Transverse colon (tissue), 4 donors: ENCODE data around the gene TTN. TPM values are rescaled to one million over a fixed set of nuclear protein-coding genes. Genes with fewer than 3 reads are reported as not detected.

Experiments
- DNase-seq: peaks from one replicate; pipeline ENCODE4 v3.0.0-alpha.2; 2019
- H3K27ac ChIP-seq, 4 donors: fragments of 200-600 bp; sonication (generic); 2 replicates each; pipeline ENCODE4 v1.5.1; 2016 to 2018; ENCODE audit warnings: inconsistent platforms in 4 of 4
- H3K27me3 ChIP-seq: fragments of 200-600 bp; sonication (generic); 2 replicates; pipeline ENCODE4 v1.5.1; 2017; ENCODE audit warnings: inconsistent platforms
- H3K36me3 ChIP-seq, 4 donors: fragments of 200-600 bp; sonication (generic); 2 replicates each; pipeline ENCODE4 v1.5.1; 2017 to 2019; ENCODE audit warnings: inconsistent platforms in 4 of 4
- H3K4me1 ChIP-seq, 4 donors: fragments of 200-600 bp; sonication (generic); 2 replicates each; pipeline ENCODE4 v1.5.1; 2017 to 2020; ENCODE audit warnings: inconsistent platforms in 4 of 4
- H3K4me3 ChIP-seq, 4 donors: fragments of 200-600 bp; sonication (generic); 1 replicate in 1 of 4; 2 replicates in 3 of 4; pipeline versions ENCODE4 v1.5.1 to v1.6.1; 2017 to 2019; ENCODE audit warnings: inconsistent platforms in 4 of 4
- H3K9me3 ChIP-seq, 2 donors: fragments of 200-600 bp; sonication (generic); 2 replicates each; pipeline ENCODE4 v1.5.1; 2017 to 2019; ENCODE audit warnings: inconsistent platforms in 2 of 2
- CTCF ChIP-seq, 5 experiments: fragments of 200-600 bp in 3 of 5; fragments of 450-650 bp in 2 of 5; sonication (generic) in 3 of 5; IDR thresholded peaks; 1 replicate in 2 of 5; 2 replicates in 3 of 5; pipeline ENCODE4 v1.5.1; 2016 to 2017; ENCODE audit warnings: antibody characterized with exemption in 5 of 5, inconsistent platforms in 3 of 5, mild to moderate bottlenecking in 2 of 5, moderate library complexity in 1 of 5
- EP300 ChIP-seq: sonication (generic); formaldehyde crosslinking; IDR thresholded peaks from one replicate; pipeline ENCODE4 v1.6.1; 2017; ENCODE audit warnings: antibody characterized with exemption, low read depth
- POLR2A ChIP-seq: fragments of 450-650 bp; IDR thresholded peaks from one replicate; pipeline ENCODE4 v1.6.1; 2016; ENCODE audit warnings: antibody characterized with exemption, mild to moderate bottlenecking, moderate library complexity
- POLR2AphosphoS5 ChIP-seq, 3 donors: sonication (generic); formaldehyde crosslinking; IDR thresholded peaks; one replicate each; pipeline ENCODE4 v1.6.1; 2016; ENCODE audit warnings: antibody characterized with exemption in 3 of 3
- WGBS, 2 donors: methylation state at CpG; one replicate each; pipeline ENCODE4 v1.1.5; 2018; ENCODE audit warnings: low coverage in 1 of 2; 5-methylcytosine and 5-hydroxymethylcytosine counted together
- in situ Hi-C, 4 donors: fragments of 200-750 bp; cut with MboI; loops; one replicate each; pipeline versions ENCODE4 v1.15.0 to v1.15.1; 2017; ENCODE audit warnings: low sequenced_read_pairs in 3 of 4, low pct_ligation_motif_present in 1 of 4, low pct_unique_long_range_greater_than_20kb in 1 of 4
- intact Hi-C: fragments of 100-400 bp; cut with DNase I; formaldehyde crosslinking; loops from one replicate; pipeline ENCODE4 v1.15.1; 2023; ENCODE audit warnings: low total_unique reads
- total RNA-seq, 4 donors: library from RNA; depleted of rRNA; stranded (reverse); fragments of >200 nt; gene quantifications; one replicate each; pipeline ENCODE4 v1.1.0, GENCODE V29; 2016

TTN gene
- total RNA-seq, 4 donors from 2014 or later: 6.2 to 43.4 (median 18.1) TPM

GRCh38 chr2:178484245-178485041 is 322.8 kb downstream of the TTN start:
- no peaks in the 10 kb centered on the region for H3K27me3 ChIP-seq
- H3K36me3 ChIP-seq: peaks cover 0 to 6% (median 2%) of the 10 kb centered on the region in 4 donors
- intact Hi-C loops: loop anchor here (10.0 kb wide), 1 partner anchor 340 kb away; no protein-coding TSS in a partner anchor
- TF ChIP-seq POLR2AphosphoS5 (IDR thresholded peaks at IDR 0.05) (peak in 1 of 3 donors; percentile 11), CTCF (IDR thresholded peaks at IDR 0.05) (no peak)
- H3K27ac ChIP-seq: no peak overlapping the region
- 48% methylated on average over 6 of the region's 6 CpGs; no CpG with 5 or more reads in 1 of the 2 donors for WGBS, 2 donors
- no peak overlapping the region for H3K4me3 ChIP-seq
- in situ Hi-C loops: no loop called here
- H3K9me3 ChIP-seq: no peaks in the 10 kb centered on the region
- H3K4me1 ChIP-seq: peaks cover 18 to 44% (median 35%) of the 10 kb centered on the region in 4 donors
- no peak for DNase-seq

- no peak for DNase-seq
- Histone ChIP-seq H3K4me3 (peak overlapping the region in 1 of 4 donors; percentile 77), H3K27me3 (no peaks in the 10 kb centered on the region), H3K9me3 (no peaks in the 10 kb centered on the region), H3K27ac (no peak overlapping the region), H3K4me1 (peaks cover 18 to 55% (median 40%) of the 10 kb centered on the region in 4 donors), H3K36me3 (peaks cover 0 to 6% (median 1%) of the 10 kb centered on the region in 4 donors)
- WGBS, 2 donors: 80 to 83% methylated on average over 4 of the region's 4 CpGs
- intact Hi-C loops (loop anchor here (10.0 kb wide), 1 partner anchor 342 kb away; no protein-coding TSS in a partner anchor), in situ Hi-C loops (no loop called here)
- TF ChIP-seq POLR2A (no peak), CTCF (IDR thresholded peaks at IDR 0.05) (no peak), EP300 (no peak), POLR2AphosphoS5 (IDR thresholded peaks at IDR 0.05) (no peak)
Observed at GRCh38 chr2:178482437-178482836, 324.8 kb downstream of the TTN start.

- WGBS, 2 donors: 1% methylated on average over 44 of the region's 92 CpGs; no CpG with 5 or more reads in 1 of the 2 donors
- no peaks in the 10 kb centered on the region for H3K36me3 ChIP-seq
Observed at GRCh38 chr2:178480227-178481181, 326.7 kb downstream of the TTN start, which contains the start of gene PLEKHA3. TSS of gene PLEKHA3 (plus strand) at chr2:178480457. CDS start at chr2:178480870, 413 bp downstream.

More at GRCh38 chr2:178480227-178481181, 326.7 kb downstream of the TTN start, which contains the start of gene PLEKHA3:
- H3K4me1 ChIP-seq: peaks cover 18 to 62% (median 42%) of the 10 kb centered on the region in 4 donors
- H3K4me3 ChIP-seq: peak within 1 kb of the TSS; percentile 77 to 94 (median 82)
- no peaks in the 10 kb centered on the region for H3K27me3 ChIP-seq
- intact Hi-C loops: loop anchor here (10.0 kb wide), 1 partner anchor 344 kb away; no protein-coding TSS in a partner anchor
- H3K9me3 ChIP-seq: no peaks in the 10 kb centered on the region
- H3K27ac ChIP-seq: peak within 1 kb of the TSS; percentile 94 to 98 (median 97)
- peak; percentile 95 for DNase-seq
- peak; percentile 84 to 91 (median 88) for TF ChIP-seq POLR2AphosphoS5 (IDR thresholded peaks at IDR 0.05)
- no peak for TF ChIP-seq CTCF (IDR thresholded peaks at IDR 0.05)
- TF ChIP-seq POLR2A: peak; percentile 87
- in situ Hi-C loops: no loop called here
